HG02571 (cell line): ENCODE data around the gene EXTL1.

Source experiments
- ATAC-seq: cut with Tn5 transposase; IDR thresholded peaks from one replicate; pipeline ENCODE4 v1.9.1; 2021; ENCODE audit warnings: mild to moderate bottlenecking, moderate library complexity; ENCODE audit not compliant: unreplicated experiment

EXTL1 gene

DNA sequence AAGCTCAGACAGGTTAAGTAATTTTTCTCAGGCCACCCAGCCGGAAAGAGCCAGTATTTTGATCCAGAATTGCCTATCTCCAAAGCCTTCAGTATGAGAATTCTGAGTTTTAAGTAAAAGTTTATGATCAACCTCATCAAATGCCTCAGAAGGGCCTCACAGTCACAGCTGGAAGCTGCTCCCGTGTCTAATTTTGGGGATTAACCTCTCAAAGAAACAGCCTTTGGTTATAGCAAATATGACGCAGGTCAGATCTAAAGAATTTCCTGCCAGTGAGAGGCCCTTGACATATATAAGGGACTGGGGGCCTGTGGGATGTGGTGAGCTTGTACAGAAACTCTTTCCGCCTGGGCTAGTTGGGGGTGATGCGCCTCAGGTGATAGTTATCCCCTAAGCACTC, 2.3 kb downstream of the EXTL1 start:
- ATAC-seq, result no peak

DNA sequence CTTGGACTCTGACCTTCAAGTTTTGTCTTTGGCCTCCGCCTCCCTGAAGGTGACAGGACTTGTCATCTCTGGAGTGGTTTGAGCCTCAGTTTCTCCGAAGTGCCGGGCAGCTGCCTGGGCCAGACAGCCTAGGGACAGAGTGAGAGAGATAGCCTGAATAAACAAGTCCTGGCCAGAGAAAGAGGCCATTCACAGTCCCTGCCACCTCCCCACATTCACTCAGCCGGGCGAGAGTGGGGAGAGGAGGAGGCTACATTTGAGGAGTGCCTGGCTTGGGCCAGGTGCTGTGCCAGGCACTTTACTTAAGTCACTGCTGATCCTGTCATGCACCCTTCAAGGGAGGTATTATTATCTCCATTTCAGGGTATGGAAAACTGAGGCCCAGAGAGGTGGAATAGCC, 3.5 kb downstream of the EXTL1 start:
- ATAC-seq, result no peak

DNA sequence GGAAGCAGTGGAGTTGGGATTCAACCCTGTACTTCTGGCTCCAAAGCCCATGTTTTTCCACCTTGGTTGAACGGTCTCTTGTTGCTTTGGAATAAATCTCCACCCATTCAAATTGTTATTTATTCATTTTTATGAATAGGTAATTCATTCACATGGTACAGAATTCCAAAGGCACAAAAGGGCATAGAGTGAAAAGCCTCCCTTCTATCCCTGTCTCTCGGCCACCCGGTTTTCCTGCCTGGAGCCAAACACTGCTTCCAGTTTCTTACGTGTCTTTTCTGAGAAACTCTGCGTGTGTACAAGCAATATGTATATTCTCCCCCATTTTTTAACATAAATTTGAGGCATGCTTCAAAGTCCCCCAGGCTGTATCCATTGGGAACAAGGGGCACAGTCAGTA, 3.9 kb downstream of the EXTL1 start:
- ATAC-seq, result no peak

DNA sequence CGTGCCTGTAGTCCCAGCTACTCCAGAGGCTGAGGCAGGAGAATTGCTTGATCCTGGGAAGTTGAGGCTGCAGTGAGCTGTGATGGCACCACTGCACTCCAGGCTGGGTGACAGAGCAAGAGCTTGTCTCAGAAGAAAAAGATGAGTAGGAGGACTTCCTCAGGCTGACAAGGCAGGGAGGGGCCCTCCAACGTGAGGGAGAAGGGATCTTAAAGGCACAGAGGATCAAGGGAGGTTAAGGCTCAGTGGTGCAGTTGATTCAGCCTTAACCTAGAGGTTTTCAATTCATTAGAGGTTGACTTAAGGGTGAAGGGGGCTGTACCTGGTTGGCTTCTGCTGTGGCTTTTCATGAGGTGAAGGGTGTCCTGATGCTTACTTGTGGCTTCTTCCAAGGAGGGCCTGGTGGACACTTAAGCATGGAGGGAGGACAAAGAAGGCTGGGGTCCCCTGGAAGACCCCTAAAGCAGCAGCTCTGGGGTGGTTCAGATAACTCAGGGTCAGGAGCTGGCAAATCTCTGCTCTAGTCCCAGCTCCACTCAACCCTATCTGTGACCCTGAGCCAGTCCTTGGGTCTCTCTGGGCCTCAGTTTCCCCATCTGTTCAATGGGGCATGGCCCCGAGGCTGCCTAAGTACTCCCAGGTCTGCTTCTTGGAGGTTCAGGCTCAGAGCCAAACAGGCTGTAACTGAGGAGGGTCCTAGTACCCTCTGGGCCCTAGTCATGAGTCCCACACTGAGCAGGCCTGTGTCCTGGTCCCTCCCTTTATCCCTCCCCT, 6.3 kb downstream of the EXTL1 start:
- no peak for ATAC-seq

DNA sequence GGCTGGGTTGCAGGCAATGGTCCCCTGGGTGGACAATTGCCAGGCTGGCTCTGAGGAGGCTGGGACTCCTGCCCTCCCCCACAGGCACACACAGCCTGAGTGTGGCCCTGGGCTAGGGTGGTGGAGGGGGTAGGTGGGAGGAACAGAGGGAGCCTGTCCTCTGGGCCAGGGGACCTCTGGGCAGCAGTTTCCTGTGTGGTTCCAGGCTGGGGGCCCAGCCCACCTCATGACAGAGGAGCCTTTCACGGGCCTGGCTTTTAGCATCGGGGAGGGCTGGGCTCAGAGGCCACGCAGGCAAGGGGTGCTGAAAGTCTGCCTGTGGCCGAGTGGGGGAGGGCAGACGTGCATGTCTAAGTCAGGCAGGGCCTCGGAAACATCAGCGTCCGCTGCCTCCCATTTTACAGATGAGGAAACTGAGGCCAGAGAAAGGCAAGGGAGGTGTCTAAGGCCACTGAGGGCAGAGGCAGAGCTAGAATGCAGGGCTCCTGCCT, 7.0 kb downstream of the EXTL1 start:
- ATAC-seq, result no peak

DNA sequence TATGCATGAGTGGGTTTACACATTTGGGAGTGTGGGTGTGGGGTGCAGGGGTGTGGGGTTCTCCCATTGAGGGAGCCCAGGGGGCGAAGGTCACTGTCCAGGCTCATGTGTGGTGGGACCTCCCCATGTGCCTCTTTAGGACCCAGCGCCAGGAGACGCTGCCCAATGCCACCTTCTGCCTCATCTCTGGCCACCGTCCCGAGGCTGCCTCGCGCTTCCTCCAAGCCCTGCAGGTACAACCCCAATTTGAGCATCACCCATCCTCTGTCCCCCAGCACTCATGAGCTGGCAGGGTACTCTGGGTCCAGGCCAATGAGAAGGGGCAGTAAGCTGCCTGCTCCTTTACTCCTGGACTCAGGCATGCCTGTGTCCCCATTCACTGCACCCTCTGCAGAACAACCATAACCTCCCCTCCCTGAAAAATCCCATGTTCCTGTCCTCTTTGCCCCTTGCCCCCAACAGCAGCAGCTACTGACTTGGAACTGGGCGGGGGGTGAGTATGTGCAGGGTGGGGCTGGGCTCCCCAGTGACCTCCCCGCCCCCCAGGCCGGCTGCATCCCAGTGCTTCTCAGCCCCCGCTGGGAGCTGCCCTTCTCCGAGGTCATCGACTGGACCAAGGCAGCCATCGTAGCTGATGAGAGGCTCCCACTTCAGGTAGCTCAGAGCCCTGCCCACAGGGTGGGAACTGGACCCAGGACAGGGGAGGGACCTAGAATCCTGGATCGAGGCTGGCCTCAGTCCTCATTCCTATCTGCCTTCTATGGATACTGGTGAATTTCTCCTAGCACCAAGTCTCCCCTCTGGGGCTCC, 7.7 kb downstream of the EXTL1 start:
- ATAC-seq, result no peak

DNA sequence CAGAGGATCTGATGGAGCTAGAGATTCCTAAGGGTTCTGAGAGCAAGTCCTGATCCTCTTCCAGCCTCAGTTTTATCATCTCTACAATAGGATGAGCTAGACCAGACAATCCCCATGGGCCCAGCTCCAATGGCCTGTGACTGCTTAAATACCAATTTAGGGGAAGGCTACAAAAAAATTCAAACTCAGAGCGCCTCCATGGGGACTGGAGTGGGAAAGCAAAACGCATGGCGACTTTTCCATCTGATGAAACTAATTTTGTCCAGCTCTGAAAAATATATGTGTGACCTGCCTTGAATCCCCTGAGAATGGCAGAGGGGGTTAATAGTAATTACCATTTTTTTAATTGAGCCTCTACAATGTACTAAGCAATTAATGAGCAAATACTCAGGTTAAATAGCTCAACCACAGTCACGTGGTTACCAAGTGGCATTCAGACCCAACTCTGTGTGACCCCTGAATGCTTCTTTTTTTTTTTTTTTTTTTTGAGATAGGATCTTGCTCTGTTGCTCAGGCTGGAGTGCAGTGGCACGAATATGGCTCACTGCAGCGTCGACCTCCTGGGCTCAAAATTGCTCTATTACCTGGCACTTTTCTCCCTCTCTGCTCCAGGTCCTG, 8.4 kb downstream of the EXTL1 start:
- no peak for ATAC-seq

DNA sequence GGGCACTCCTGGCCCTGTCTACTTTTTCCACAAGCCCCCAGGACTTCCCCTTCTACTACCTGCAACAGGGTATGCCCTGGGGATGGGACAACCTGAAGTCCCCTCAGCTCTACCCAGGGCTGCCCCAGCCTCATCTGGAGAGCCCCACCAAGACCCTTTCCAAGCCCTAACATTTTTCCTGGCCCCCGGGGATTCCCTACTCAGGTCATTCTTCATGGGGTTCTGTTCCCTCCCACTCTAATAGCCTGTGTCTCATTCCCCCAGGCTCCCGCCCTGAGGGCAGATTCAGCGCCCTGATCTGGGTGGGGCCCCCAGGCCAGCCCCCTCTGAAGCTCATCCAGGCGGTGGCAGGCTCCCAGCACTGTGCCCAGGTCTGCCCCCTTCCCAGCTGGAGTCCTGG, 9.6 kb downstream of the EXTL1 start:
- no peak for ATAC-seq

DNA sequence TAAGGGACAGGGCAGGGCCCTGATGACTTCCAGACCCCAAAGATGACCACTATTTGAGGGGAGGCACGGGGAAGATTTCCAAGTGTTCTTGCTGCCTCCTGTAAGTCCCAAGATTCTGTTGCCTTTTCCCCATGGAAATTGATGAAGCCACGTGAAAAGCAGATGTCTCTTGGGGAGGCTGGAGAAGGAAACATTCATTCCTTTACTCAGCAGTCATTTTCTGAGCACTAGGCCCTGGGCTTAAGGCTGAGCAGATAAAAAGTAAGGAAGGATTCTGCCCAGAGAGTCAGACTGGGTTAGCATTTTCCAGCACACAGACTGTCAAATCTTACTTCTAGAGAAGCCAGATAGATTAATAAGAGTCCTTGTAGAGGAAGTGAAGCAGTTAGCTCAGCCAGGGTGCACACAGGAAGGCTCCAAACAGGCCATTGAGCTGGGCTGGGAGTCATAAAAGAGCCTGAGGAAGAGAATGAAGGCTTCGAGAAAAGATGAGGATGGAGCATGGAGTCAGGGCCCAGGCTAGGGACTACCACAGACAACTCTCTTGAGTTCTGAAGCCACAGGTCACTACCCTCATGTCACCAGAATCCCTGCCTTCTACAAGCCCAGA, 10.1 kb downstream of the EXTL1 start:
- ATAC-seq, result no peak

DNA sequence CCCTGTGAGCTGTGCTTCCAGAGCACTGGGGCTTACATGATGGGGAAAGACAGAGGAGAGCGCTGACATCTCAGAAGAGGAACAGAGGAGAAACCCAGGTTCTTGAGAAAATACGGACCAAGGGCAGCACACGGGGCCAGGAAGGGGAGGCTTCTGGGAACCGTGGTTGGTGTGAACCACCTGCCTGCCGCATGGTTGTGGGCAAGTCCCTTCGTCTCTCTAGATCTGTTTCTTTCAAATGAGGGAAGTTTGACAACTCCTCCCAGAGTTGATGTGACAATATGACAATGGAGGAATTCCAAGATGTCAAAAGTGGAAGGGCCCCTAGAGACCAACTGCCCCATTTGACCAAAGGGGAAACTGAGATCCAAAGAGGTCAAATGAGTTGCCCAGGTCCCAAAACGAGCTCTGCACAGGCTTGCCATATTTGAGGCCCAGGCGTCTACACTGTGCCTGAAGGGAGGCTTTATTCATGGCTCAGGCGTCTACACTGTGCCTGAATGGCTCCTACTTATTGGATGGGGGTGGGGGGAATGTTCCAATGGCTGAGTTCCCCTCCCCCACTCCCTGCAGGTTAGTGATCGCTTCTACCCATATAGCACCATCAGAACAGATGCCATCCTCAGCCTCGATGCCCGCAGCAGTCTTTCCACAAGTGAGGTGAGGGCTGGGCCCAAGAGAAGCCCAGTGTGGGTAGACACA, 11.2 kb downstream of the EXTL1 start:
- no peak for ATAC-seq

DNA sequence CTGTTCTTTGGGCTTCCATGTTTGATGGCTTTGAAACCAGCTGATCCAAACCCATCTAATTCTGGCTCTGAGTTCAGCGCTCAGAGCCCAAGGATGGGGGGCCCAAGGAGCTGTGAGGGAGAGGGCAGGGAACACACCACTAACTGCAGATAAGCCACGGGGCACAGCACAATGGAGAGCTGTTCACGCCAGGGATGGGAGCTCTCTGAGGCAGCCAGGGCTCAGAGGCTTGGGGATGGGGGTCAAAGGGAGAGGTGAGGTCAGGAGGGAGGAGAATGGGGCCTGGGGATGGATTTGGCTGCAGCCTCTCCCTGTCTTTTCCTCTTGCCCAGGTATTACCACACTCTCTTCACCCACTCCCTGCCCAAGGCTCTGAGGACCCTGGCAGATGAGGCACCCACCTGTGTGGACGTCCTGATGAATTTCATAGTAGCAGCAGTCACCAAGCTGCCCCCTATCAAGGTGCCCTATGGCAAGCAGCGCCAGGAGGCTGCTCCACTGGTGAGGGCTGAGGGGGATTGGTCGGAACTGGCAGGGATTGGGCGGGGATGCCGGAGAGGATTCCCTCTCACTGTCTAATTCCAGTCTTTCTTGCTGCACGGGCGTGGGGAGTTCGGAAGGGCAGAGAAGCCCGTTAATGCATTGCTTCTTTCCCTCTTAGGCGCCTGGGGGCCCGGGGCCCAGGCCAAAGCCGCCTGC, 13.1 kb downstream of the EXTL1 start:
- ATAC-seq, result no peak

DNA sequence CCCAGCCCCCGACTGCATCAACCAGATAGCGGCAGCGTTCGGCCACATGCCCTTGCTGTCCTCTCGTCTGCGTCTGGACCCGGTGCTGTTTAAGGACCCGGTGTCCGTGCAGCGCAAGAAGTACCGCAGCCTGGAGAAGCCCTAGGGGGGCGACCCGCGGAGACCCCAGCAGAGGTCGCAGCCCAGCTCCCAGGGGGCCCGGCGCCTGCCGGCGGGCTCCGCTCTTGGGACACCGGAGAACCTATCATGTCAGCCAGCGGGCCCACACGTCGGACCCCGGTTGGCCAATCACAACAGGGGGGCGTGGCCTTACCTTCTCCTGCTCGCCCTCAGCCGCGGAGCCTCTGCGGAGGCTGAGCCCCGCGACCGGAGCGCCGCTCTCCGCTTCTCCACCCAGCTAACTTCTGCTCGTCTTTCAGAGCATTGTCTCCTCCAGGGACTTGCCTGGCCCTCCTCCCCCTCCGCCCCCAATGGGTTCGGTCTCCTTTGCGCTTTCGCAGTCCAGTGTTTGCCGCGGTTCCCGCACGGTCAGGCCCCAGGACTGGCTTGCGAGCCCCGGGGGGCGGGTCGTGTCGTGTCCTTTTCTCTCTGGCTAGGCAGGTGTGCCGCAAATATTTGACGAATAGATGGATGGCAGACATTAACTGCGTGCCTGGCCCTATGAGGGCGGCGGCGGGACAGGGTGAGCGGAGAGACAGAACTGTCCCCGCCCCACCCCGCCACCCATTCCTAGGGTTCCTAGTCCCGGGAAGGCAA, 13.8 kb downstream of the EXTL1 start:
- ATAC-seq, result peak; percentile 81

DNA sequence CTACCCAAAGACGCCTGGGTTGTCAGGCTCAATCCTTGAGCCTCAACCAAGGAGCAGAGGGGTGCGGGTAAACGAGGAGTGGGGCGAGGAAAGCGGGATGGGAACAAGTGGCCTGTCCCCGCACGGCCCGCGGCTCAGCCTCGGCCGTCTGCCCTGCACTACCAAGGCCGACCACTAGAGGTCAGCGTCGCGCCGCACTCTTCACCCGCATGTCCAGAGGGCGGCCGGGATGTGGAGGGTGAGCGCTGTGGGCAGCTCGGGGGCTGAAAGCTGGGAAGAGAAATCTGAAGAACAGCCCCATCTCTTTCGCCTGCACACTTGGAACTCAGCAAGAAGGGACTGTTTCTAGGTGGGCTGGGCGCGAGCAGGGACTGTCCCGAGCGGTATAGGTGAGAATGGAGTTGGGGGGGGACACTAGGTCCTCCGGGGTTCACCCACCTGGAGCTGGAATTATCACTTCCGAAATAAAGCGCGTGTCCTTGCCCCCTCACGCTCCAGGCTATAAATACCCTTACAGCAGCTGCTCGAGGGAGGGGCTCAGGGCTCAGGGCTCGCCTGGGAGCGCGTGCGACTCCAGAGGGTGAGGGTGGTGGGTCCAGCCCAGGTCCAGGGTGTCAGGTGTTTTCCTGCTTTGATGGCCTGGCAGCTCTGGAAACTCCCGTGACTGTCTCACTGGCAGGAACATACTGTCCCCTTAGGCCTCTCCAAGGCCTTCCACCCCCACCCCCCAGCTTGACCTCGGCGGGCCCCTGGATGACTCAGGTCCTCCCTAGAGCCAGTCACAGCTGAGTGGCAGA, 14.6 kb downstream of the EXTL1 start:
- peak; percentile 59 for ATAC-seq

DNA sequence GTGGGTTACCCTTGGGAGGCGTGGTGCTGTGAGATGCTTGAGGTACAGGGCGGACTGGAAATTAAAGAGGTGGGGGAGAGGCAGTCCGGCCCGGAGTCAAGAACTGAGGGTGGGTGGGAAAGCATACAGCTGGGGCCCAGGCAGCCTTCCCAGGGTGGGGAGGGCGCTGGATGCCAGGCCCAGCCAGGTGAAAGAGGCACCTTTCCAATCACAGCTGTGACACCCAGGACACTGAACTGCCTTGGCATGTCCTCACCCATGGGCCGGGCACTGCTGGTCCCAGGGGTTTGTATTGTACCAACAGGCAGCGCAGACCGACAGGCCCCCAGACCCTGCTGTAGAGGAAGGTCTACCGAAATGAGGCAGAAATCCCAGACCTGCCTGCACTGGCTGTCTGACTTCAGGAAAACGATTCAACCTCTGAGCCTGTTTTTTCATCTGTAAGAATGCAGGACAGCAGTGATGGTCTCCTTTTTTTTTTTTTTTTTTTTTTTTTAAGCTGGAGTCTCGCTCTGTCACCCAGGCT, 15.2 kb downstream of the EXTL1 start:
- ATAC-seq, result no peak

DNA sequence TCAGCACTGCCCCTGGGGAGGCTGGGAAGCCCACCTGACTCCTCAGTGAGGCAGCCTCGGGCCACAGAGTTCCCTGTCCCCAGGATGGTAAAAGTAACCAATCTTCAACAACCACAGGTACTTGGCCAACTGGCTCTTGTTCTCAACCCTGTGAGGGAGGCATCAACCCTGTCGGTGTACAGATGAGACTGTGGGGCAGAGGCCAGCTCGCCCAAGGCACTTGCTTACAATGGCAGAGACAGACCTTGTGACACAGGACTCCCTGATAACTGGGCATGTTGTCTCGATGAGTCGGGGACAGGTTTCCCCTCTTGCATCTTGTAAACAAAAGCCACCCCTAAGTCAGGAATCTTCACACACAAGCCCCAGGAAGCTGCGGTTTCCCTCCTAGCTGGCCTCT, 16.3 kb downstream of the EXTL1 start:
- ATAC-seq, result no peak

DNA sequence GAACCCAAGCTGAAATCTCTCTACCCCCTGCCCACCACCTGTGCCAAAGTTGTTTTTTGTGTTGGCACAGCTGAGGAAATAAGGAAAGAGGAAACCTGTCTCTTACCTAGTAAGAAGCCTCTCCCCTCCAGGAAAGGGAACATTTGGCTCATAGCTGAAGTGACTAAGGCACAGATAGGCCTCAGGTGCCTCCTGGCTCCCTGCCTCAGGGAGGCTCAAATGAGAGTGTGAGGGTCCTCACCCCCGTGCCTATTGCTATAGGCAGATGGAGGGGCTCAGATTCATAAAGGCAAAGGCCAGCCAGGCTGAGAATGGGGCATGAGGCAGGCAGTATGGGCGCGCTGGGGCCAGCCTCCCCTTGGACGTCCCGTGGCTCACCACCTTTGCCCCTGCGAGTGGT, 16.9 kb downstream of the EXTL1 start:
- no peak for ATAC-seq

DNA sequence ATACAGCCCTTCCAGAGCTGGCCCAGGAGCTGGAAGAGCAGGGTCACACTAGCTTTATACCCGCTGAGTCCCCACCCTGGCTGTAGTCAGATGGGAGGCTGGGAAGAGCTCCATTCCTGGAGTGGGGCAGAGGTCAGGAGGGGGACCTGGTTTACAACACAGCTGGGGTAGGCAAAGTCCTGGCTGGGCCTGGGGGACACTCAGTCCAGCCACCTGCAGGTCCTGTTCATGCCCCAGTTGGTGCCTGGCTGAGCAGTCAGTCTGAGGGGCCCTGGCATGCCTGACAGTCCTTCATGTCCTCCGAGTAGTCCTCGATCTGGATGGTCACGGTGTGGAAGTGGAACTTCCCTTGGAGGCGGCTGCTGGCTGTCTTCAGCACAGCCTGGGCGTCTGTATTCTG, 17.3 kb downstream of the EXTL1 start:
- no peak for ATAC-seq

DNA sequence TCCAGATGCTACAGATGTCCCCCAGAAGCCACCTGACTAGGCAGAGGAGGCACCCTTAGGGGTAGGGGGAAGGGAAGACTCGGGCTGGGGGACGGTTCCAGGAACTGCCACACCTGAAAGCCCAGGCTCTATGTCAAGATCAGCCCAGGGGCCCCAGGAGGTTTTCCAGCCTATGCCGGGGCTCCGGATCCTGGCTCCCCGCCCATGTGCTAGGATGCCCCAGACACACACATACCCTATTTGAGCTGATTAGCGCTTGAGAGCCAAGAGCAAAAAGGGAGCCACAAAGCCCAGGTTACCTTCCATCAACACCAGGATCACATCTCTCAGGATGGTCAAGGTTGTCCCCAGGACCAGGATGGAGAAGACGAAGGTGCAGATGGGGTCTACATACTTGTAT, 19.8 kb downstream of the EXTL1 start:
- ATAC-seq, result no peak
